HEK293T (cell line): Measurements from ENCODE around the gene APBA1.

Experiments used
- CTCF ChIA-PET: fragments of 350-600 bp; formaldehyde crosslinking; extraction: SDS; loops from one replicate; lab custom pipeline; 2021; ENCODE audit warnings: antibody characterized with exemption, inconsistent platforms; lab: Yijun Ruan, JAX
- POLR2A ChIA-PET: fragments of 350-600 bp; formaldehyde crosslinking; extraction: SDS; loops from one replicate; lab custom pipeline; 2020; ENCODE audit warnings: antibody characterized with exemption, inconsistent platforms; lab: Yijun Ruan, JAX
- DNase-seq: peaks from one replicate; pipeline ENCODE4 v3.0.0; 2012; ENCODE audit warnings: mixed read lengths; ENCODE audit errors: extremely low spot score
- ARNT ChIP-seq: fragments of 450-650 bp; IDR thresholded peaks from 2 replicates; pipeline ENCODE4 v1.6.1; 2017; ENCODE audit warnings: mild to moderate bottlenecking
- BHLHE40 ChIP-seq: fragments of 450-650 bp; IDR thresholded peaks from 2 replicates; pipeline ENCODE4 v1.6.1; 2016; ENCODE audit warnings: mild to moderate bottlenecking, moderate library complexity, borderline replicate concordance
- CTBP1 ChIP-seq: fragments of 450-650 bp; IDR thresholded peaks from 2 replicates; pipeline ENCODE4 v1.6.1; 2016; ENCODE audit warnings: borderline replicate concordance
- ELF4 ChIP-seq: fragments of 450-650 bp; IDR thresholded peaks from 2 replicates; pipeline ENCODE4 v1.6.1; 2017; ENCODE audit warnings: antibody characterized with exemption
- FOXA1 ChIP-seq: fragments of 450-650 bp; IDR thresholded peaks from 2 replicates; pipeline ENCODE4 v1.6.1; 2016; ENCODE audit warnings: mild to moderate bottlenecking
- FOXK2 ChIP-seq: fragments of 450-650 bp; IDR thresholded peaks from 2 replicates; pipeline ENCODE4 v1.6.1; 2016; ENCODE audit warnings: mild to moderate bottlenecking
- FOXM1 ChIP-seq: fragments of 450-650 bp; IDR thresholded peaks from 2 replicates; pipeline ENCODE4 v1.6.1; 2017; ENCODE audit warnings: mild to moderate bottlenecking, borderline replicate concordance
- HDGF ChIP-seq: fragments of 450-650 bp; IDR thresholded peaks from 2 replicates; pipeline ENCODE4 v1.6.1; 2017; ENCODE audit warnings: antibody characterized with exemption, borderline replicate concordance
- L3MBTL2 ChIP-seq: fragments of 450-650 bp; conservative IDR thresholded peaks from 2 replicates; pipeline ENCODE4 v1.6.1; 2016; ENCODE audit warnings: mild to moderate bottlenecking
- LEF1 ChIP-seq: fragments of 450-650 bp; IDR thresholded peaks from 2 replicates; pipeline ENCODE4 v1.6.1; 2017; ENCODE audit warnings: mild to moderate bottlenecking, borderline replicate concordance
- NFRKB ChIP-seq: fragments of 450-650 bp; IDR thresholded peaks from 2 replicates; pipeline ENCODE4 v1.6.1; 2016; ENCODE audit warnings: mild to moderate bottlenecking, moderate library complexity
- SP1 ChIP-seq: fragments of 450-650 bp; IDR thresholded peaks from 2 replicates; pipeline ENCODE4 v1.6.1; 2017
- SUZ12 ChIP-seq: fragments of 450-650 bp; IDR thresholded peaks from 2 replicates; pipeline ENCODE4 v1.6.1; 2016; ENCODE audit warnings: mild to moderate bottlenecking
- TARDBP ChIP-seq: fragments of 450-650 bp; IDR thresholded peaks from 2 replicates; pipeline ENCODE4 v1.6.1; 2016
- ZNF384 ChIP-seq: fragments of 450-650 bp; IDR thresholded peaks from 2 replicates; pipeline ENCODE4 v1.6.1; 2016
- TF ChIP-seq, protein P1 (sequence below): fragments of 450-650 bp; IDR thresholded peaks from 2 replicates; pipeline ENCODE4 v1.6.1; 2016

The APBA1 gene

DNA sequence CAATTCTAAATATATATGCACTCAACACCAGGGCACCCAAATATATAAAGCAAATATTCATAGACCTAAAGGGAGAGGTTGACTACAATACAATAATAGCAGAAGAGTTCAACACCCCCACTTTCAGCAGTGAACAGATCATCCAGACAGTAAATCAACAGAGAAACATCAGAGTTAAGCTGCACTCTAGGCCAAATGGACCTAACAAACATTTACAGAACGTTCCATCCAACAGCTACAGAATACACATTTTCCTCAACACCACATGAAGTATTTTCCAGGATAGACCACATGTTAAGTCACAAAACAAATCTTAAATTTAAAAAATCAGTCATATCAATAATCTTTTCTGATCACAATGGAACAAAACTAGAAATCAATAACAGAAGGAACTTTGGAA lies 18.9 kb downstream of the APBA1 start:
- no peak for TF ChIP-seq BHLHE40
- TF ChIP-seq SUZ12, result no peak
- TF ChIP-seq HDGF, result no peak
- no peak for TF ChIP-seq ARNT
- TF ChIP-seq, protein P1, sequence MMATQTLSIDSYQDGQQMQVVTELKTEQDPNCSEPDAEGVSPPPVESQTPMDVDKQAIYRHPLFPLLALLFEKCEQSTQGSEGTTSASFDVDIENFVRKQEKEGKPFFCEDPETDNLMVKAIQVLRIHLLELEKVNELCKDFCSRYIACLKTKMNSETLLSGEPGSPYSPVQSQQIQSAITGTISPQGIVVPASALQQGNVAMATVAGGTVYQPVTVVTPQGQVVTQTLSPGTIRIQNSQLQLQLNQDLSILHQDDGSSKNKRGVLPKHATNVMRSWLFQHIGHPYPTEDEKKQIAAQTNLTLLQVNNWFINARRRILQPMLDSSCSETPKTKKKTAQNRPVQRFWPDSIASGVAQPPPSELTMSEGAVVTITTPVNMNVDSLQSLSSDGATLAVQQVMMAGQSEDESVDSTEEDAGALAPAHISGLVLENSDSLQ, result no peak
- TF ChIP-seq FOXK2, result no peak
- TF ChIP-seq CTBP1, result no peak
- no peak for TF ChIP-seq ZNF384
- no peak for TF ChIP-seq L3MBTL2
- TF ChIP-seq LEF1, result no peak
- TF ChIP-seq SP1, result no peak
- no peak for TF ChIP-seq NFRKB
- TF ChIP-seq FOXA1, result no peak
- no peak for TF ChIP-seq FOXM1
- TF ChIP-seq TARDBP, result no peak
- no peak for TF ChIP-seq ELF4
- ChIA-PET POLR2A (no interaction called here), CTCF (no interaction called here)
- DNase-seq, result no peak

DNA sequence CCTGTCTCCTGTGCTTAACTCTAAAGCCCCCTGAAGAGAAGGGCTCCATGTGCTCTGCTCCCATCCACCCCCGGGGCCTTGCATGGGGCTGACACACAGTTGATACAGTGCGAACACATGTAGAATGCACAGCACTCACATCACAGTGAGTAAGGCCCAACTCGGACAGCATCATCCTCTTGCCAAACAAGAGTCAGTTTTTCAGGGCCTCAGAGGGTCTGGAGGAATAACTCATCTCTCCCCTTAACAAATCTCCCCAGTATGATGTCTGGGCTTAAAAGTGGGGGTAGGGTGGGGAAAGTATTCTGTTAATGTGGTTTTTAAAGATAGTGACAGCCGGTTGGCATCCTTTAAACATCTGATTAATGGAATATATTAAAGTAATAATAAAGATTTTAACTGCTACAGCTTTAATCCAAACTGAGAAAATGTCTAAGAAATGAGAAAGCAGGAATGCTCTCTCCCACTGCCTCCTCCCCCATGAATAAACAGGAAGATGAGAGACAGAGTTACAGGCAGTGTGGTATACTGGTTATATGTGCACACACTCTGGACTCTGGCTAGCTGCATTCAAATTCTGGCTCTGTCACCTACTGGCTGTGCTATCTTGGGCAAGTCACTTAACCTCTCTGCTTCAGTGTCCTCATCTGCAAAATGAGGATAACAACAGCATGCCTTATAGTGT lies 22.5 kb downstream of the APBA1 start:
- TF ChIP-seq L3MBTL2, result no peak
- TF ChIP-seq ELF4, result no peak
- no peak for TF ChIP-seq FOXA1
- no peak for TF ChIP-seq CTBP1
- no peak for TF ChIP-seq ARNT
- TF ChIP-seq, protein P1, result no peak
- no peak for TF ChIP-seq TARDBP
- no peak for TF ChIP-seq BHLHE40
- TF ChIP-seq SP1, result no peak
- TF ChIP-seq SUZ12, result no peak
- no peak for TF ChIP-seq HDGF
- TF ChIP-seq LEF1, result no peak
- TF ChIP-seq NFRKB, result no peak
- TF ChIP-seq FOXM1, result no peak
- TF ChIP-seq FOXK2, result no peak
- TF ChIP-seq ZNF384, result no peak
- ChIA-PET CTCF (no interaction called here), POLR2A (no interaction called here)
- DNase-seq, result no peak

DNA sequence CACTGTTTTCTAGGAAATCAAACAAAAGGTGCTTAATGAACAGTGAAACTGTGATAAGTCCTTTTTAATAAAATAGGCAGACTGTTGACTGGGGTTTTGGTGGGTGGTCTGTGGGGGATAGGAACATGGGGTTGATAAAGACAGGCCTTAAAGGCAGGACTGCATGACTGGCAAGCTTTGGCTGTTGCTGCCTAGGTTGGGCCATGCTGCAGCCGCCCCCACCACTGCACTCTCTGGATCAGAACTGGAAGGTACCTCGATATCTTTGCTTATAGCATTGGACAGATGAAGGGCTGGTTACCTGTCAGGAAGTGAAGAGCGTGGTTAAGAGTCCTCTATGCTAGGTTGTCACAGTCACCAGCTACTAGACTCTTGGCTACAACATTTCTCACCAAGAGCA lies 24.4 kb downstream of the APBA1 start:
- DNase-seq, result no peak
- POLR2A ChIA-PET, result no interaction called here
- no peak for TF ChIP-seq TARDBP
- CTCF ChIA-PET, result no interaction called here

DNA sequence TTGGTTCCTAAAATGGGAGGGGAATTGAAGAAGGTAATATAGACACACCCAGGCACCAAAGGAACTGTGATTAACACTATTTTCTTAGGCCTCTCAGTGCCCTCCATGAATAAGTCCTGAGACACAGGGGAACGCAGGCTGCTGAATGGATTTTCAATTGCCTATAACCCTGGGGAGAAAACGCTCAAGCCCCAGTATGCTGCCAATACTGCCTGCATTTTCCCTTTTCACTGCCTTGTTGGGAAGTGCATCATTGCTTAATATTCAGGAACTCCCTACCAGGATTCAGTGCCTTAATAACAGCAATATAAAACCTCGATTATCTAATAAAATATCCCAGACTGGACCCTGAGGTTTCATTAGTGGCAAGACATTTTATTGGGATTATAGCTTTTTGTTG lies 25.4 kb downstream of the APBA1 start:
- no peak for TF ChIP-seq ZNF384
- no peak for TF ChIP-seq SP1
- TF ChIP-seq HDGF, result no peak
- TF ChIP-seq ARNT, result no peak
- no peak for TF ChIP-seq FOXK2
- TF ChIP-seq FOXA1, result no peak
- TF ChIP-seq BHLHE40, result no peak
- TF ChIP-seq NFRKB, result no peak
- no peak for TF ChIP-seq TARDBP
- no peak for TF ChIP-seq SUZ12
- DNase-seq, result no peak
- POLR2A ChIA-PET, result no interaction called here
- CTCF ChIA-PET, result interaction anchor here (0.6 kb wide), 1 partner anchor 16 kb away, joined by 3 read pairs; no protein-coding TSS in a partner anchor

DNA sequence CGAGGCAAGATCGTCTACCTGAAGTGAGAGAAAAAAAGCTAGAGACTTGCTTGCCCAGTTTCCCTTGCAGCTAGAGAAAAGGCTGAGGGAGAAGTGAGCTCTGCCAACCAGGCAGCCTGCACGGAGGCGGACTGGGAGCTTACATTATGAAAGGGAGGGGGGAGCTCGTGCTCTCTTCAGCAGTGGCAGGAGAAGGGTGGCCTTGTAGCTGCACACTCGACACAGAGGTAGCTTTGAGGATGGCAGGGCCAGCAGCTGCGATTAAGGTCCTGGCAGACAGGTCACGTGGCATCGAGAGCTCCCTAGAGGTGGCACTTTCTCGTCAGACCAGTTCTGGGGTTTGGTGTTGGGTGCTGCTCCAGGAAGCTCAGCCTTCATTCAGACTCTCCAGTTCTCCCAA lies 26.7 kb downstream of the APBA1 start:
- no peak for DNase-seq
- POLR2A ChIA-PET, result no interaction called here
- no peak for TF ChIP-seq TARDBP
- TF ChIP-seq BHLHE40, result no peak
- no peak for TF ChIP-seq L3MBTL2
- no peak for TF ChIP-seq ZNF384
- no peak for TF ChIP-seq HDGF
- no peak for TF ChIP-seq FOXK2
- TF ChIP-seq SP1, result no peak
- TF ChIP-seq LEF1, result no peak
- no peak for TF ChIP-seq ARNT
- no peak for TF ChIP-seq SUZ12
- CTCF ChIA-PET, result no interaction called here

DNA sequence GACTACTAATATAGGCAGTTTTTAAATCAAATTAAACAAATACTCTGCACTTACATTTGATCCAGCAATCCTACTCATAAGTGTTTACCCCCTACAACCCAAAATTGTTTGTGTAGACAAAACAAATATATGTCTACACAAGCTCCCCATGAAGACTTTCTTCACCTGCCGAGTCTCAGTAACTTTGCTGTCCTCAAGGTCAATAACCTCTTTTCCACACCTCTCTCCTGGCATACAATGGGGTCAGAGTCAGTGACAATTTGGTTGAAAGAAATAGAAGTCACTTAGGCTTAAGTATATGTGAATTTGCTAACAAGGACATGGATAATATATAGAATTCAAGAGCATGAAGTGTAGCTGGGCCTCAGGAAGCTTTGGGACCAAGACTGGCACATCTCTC lies 29.1 kb downstream of the APBA1 start:
- ChIA-PET POLR2A (no interaction called here), CTCF (no interaction called here)
- no peak for DNase-seq
- TF ChIP-seq CTBP1, result no peak
- TF ChIP-seq ARNT, result no peak
- TF ChIP-seq L3MBTL2, result no peak
- no peak for TF ChIP-seq ZNF384
- TF ChIP-seq TARDBP, result no peak
- TF ChIP-seq LEF1, result no peak
- TF ChIP-seq HDGF, result no peak
- no peak for TF ChIP-seq SUZ12
- no peak for TF ChIP-seq NFRKB
- TF ChIP-seq SP1, result no peak
- TF ChIP-seq, protein P1, result no peak
- no peak for TF ChIP-seq BHLHE40
- no peak for TF ChIP-seq FOXK2
- TF ChIP-seq FOXA1, result no peak
- TF ChIP-seq ELF4, result no peak
